NCI-H1105 treated with DMSO at 0.1 percent for 48 hours (cell line): ENCODE data around the gene CAMK2G.

Experiments
- DNase-seq: peaks from one replicate; lab custom pipeline; 2025; lab: John Stamatoyannopoulos, UW

Gene CAMK2G

GRCh38 chr10:73769396-73769795 is 105.0 kb downstream of the CAMK2G start:
- no peak for DNase-seq

GRCh38 chr10:73768881-73769280 is 105.5 kb downstream of the CAMK2G start:
- no peak for DNase-seq

- no peak for DNase-seq
These were observed 109.3 kb downstream of the CAMK2G start for GRCh38 chr10:73765066-73765465.

GRCh38 chr10:73763343-73763742 is 111.0 kb downstream of the CAMK2G start:
- DNase-seq, result no peak

- DNase-seq, result no peak
These were observed 111.4 kb downstream of the CAMK2G start for GRCh38 chr10:73762915-73763314.
